ENCODE data around the gene LACC1. TPM values are rescaled to one million over a fixed set of nuclear protein-coding genes. Genes with fewer than 3 reads are reported as not detected.

LACC1 gene
- total RNA-seq = 10 to 100 TPM; 12.7 to 13.1 TPM
- long read RNA-seq, donor 1, full-length matches to known transcripts = 4 of 6 reads
- long read RNA-seq, donor 1, partial matches to known transcripts = 0 of 6 reads
- long read RNA-seq, donor 1, other reads (novel, unspliced or antisense) = 2 of 6 reads
- long read RNA-seq, donor 2, full-length matches to known transcripts = 5 of 13 reads
- long read RNA-seq, donor 2, partial matches to known transcripts = 2 of 13 reads
- long read RNA-seq, donor 2, other reads (novel, unspliced or antisense) = 6 of 13 reads

DNA sequence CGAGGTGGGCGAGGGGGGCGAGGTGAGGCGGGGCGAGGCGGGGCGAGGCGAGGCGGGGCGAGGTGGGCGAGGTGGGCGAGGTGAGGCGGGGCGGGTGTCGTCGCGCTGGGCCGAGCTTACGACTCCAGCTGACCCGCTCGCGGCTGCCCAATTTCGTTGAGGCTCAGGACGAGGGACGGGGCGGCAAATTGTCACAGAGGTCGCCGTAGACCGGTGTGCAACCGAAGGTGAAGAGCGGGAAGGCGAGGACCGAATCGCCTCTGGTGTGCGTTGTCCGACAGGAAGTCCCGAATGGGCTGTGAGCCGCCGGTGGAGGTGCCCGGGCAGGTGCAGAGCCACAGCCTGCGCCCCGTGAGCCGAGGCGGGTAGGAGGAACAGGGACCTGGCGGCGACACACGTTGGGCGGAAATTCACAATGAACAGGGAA lies at the start of gene LACC1:
TSS of gene LACC1 (plus strand) at position 150 of the 427 bp plus-strand sequence. CDS start 1,082 bp downstream, outside the sequence.
- peak; percentile 85 for DNase-seq (ENCODE audit: low spot score)
- intact Hi-C loops (cut with DNase I) = loop anchor here in 1 of 2 donors (10.0 kb wide), 1 partner anchor 795 kb away; no protein-coding TSS in a partner anchor

DNA sequence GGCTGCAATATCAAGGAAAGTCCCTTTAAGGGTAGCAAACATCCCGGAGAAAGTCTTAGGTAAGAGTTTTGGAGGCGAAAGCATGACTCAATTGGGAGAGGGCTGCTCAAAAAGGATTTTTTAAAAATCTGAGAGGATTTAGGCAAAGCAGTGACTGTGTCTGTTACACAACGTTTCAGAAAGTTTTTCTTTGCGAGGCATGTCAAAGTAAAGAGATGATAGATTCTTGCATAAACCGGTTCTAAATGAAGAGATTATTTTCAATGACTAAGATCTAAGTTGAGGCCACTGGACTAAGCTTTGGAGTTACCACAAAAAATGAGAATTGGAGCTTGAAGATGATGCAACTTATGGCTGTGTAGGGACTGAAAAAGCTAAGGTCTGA lies 49.2 kb upstream of the LACC1 start:
- intact Hi-C loops (cut with DNase I) = no loop called here
- no peak for DNase-seq (ENCODE audit: low spot score)

DNA sequence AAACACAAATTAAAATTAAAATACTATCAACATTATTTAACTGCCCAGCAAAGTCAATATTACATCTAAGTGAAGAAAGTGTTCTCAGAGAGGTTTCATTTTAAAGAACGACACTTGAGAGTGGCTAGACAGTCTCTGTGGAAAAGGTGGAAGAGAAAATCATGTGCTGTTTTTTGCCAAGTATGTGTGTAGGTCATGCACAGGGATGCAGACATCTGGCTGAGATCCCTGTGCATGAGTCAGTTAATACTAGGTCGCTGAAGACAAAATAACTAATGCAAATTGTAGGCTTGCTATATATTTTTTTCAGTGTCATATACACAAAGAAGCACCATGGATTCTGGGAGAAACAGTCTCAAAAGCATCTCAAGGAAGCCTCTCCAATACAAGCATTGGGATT lies 48.6 kb upstream of the LACC1 start:
- intact Hi-C loops (cut with DNase I) = no loop called here
- no peak for DNase-seq (ENCODE audit: low spot score)

DNA sequence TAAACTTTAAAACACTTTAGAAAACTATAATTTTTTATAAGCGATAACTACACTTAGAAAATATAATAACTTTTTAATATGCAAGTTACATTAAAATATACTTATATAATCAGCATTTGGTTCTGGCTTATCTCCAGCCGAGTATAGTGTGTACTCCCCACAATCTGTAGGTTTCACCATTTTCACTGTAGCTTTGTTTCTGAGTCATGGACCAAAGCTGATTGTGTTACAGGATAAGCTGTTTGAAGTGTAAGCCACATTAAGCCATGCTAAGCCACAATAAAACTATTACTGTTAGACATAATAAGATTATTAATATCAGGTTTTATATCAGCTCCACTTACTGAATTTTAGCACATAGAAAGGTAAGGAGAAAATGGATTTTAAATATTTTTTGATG lies 44.0 kb upstream of the LACC1 start:
- no peak for DNase-seq (ENCODE audit: low spot score)
- intact Hi-C loops (cut with DNase I) = no loop called here

DNA sequence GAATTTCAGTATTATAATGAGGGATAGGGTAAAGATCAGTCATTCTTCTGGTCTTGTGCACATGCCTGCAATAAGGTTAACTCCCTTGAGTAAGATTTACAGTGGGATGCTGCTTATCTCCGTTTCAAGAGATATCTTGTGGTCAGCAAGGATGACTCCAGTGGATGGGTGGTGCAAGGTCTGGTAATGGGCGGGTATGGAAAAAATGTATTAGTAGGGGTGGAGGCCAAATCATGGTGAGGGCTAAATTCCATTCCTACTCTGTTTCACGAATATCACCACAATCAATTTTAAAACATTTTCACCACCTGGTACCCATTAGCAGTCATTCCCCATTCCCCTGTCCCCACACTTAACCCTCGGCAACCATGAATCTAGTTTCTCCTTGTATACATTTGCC lies 40.8 kb upstream of the LACC1 start:
- no peak for DNase-seq (ENCODE audit: low spot score)
- intact Hi-C loops (cut with DNase I) = no loop called here

DNA sequence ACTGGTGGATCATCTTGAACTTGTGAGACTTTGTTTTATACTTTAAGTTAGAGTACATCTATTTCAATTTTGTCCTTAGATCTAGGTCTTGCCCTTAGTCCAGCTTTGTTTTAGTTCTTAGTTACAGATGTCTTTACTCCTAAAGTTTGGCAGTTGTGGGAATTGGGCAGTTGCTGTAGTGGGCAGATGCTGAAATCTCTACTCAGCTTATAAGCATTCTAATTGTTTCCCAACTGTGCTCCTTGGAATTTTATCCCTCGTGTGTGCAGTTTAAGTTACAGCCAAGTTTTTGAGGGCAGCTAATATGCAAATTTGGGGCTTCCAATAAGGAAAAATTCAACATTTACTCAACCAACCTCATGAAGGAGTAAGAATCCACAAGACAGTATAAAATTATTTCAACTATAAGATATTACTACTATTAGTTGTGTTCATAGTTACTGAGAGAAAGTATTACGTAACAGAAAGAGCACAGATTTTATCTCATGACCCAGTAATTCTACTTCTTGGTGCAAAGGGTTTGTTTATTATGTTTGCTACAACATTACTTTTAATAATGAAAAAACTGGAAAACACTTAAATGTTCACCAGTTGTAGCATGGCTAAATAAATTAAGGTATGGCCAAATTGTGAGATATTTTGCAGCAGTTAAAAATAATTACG lies 33.1 kb upstream of the LACC1 start:
- intact Hi-C loops (cut with DNase I) = no loop called here

DNA sequence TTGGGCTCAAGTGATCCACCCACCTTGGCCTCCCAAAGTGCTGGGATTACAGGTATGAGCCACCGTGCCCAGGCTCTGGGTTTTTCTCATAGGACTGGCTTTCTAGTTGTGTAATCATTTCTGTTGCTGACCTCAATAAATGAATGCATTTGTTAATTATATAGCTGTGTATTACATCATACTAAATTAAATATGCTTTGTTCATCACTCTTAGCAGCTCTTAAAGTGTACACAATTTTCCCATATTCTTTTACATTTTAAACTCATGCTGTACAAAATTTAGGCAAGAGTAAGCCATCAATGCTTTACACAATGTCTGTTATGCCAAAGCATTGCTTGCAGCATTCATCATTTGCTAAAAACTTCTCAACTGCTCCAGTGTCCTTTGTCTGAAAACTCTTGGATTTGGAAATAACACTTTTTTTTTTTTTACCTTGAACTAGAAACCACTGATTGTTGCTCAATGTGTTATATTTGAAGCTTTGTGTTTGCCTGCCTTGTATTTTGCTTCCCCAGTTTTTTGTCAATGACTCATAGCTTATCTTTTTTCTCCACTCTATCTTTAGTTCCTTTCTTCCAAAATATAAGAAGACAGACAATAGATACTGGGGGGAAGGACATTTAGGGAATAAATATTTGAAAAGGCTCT lies 31.6 kb upstream of the LACC1 start:
- intact Hi-C loops (cut with DNase I) = no loop called here
- no peak for DNase-seq (ENCODE audit: low spot score)

More for the DNA sequence above, 33.1 kb upstream of the LACC1 start:
- DNase-seq (ENCODE audit: low spot score) = no peak

DNA sequence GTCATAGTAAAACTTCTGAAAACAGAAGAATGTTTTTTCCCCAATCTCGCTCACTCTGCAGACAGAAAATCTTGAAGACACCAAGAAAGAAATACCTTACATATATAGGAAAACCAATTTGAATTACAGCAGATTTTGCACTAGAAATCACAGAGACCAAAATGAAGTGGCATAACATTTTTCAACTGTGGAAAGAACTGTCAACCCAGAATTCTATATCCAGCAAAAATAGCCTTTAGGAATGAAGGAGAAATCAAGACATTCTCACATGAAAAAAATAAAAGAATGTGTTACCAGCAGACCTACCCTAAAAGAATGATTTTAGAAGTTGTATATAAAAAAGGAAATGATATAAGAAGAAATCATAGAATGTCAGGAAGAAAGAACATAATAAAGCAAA lies 28.8 kb upstream of the LACC1 start:
- intact Hi-C loops (cut with DNase I) = no loop called here
- DNase-seq (ENCODE audit: low spot score) = no peak

DNA sequence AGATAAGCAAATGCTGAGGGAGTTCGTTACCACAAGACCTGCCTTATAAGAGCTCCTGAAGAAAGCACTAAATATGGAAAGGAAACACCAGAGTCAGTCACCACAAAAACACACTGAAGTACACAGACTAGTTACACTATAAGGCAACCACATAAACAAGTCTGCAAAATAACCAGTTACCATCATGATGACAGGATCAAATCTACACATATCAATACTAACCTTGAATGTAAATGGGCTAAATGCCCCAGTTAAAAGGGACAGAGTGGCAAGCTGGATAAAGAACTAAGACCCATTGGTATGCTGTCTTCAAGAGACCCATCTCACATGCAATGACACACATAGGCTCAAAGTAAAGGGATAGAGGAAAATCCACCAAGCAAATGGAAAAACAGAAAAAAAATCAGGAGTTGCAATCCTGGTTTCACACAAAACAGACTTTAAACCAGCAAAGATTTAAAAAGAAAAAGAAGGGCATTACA lies 26.7 kb upstream of the LACC1 start:
- no peak for DNase-seq (ENCODE audit: low spot score)
- intact Hi-C loops (cut with DNase I) = no loop called here

DNA sequence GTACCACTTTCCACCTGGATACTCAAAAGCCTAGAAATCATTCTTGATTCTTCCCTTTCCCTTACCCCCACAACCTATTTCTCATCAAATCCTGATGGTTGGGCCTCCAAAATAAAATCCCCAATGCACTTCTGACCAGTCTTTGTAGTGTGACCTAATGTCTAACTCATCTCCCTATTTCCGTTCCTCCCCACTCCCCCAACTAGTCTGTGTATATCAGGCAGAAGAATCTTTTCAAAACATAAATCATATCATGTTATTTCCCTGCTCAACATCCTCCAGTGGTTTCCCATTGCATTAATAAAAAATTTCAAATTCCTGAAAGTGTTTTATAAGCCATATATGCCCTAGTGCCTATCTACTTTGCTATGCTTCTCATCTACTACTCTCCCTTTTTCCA lies 17.8 kb upstream of the LACC1 start:
- intact Hi-C loops (cut with DNase I) = no loop called here

DNA sequence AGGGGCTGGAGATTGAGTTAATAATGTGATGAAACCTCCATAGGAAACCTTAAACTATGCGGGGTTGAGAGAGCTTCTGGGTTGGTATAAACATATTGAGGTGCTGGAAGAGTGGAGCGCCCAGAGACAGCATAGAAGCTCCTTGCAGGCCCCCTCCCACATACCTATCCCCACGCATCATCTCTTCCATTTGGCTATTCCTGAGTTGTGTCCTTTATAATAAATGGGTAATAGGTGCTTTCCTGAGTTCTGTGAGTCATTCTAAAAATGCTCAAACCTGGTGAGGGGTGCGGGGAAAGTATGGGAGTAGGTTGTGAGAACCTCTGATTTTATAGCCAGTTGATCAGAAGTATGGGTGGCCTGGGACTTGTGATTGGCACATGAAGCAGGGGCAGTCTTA lies 14.8 kb upstream of the LACC1 start:
- intact Hi-C loops (cut with DNase I) = no loop called here
- DNase-seq (ENCODE audit: low spot score) = no peak

More for the DNA sequence above, 17.8 kb upstream of the LACC1 start:
- no peak for DNase-seq (ENCODE audit: low spot score)

DNA sequence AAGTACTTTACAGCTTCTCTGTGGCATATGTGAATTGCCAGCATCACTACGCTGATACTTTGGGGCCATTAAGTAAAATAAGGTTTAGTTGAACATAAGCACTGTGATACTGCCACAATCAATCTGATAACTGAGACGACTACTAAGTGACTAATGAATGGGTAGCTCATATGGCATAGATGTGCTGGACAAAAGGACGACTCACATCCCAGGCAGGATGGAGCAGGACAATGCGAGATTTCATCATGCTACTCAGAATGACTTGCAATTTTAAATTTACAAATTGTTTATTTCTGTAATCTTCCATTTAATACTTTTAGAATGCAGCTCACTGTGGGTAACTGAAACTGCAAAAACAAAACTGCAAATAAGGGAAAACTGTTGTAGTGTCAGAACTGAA lies 13.8 kb upstream of the LACC1 start:
- DNase-seq (ENCODE audit: low spot score) = no peak
- intact Hi-C loops (cut with DNase I) = no loop called here

DNA sequence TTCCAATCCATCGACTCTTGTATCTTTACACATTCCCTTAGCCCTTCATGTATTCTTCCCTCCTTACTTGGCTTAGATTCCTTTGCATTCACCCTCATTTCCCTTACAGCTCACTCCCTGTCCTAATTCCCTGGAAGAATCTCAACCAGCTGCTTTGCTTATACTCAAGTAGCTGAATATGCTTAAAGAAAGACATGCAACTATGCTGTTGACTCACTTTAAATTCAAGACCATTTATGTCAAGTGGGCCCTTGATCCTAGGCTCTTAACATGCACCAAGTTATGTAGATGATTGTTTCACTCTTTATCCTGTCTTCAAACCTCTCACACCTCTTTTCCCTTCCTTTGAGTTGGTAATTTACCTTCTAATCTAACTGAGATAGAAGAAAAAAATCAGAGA lies 7.5 kb upstream of the LACC1 start:
- intact Hi-C loops (cut with DNase I) = loop anchor here in 1 of 2 donors (10.0 kb wide), 1 partner anchor 787 kb away; no protein-coding TSS in a partner anchor
- DNase-seq (ENCODE audit: low spot score) = no peak

DNA sequence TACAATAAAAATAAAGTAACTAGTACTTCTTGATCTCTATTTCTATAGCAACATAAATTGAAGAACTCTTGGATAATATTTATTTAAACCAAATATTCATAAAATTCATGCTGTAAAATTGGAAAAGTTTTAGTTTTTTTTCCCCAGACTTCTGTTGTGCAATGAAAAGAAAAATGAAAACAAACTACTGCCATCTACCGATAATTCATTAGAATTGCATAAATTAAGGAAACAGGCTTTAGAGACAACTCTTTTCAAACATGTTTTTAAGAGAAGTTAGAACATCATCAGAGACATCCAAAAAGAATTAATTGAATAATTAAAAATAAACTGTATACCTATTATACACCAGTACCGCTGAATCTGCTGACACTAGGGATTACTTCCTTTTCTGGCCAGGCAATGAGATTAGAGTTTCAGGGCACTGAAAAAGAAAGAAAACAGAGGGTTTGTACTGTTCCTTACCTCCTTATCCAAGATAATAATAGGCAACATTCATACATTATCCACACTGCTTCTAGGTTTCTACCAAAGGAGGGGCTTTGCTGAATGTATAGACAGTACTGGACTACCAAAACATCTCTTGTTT lies 5.1 kb upstream of the LACC1 start:
- DNase-seq (ENCODE audit: low spot score) = no peak
- intact Hi-C loops (cut with DNase I) = loop anchor here in 1 of 2 donors (10.0 kb wide), 1 partner anchor 790 kb away; no protein-coding TSS in a partner anchor

DNA sequence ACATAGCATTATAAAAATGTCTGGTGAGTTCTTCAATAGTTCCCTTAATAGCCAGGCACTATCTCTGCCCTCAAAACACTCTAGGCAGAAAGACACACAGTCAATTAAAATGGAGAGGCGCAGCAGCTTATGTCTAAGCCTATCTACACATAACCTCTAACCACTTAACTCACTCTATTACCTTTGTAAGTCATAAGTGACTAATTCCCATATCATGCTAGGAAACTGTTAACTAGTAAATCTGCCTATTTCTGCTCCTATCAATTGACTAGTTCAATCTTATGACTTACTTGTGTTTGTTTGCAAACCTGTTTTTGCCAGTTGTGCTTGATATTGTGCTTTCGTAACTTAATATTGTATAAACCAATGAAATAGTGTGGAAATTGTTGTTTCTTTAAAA lies 3.3 kb upstream of the LACC1 start:
- intact Hi-C loops (cut with DNase I) = loop anchor here in 1 of 2 donors (10.0 kb wide), 1 partner anchor 792 kb away; no protein-coding TSS in a partner anchor

DNA sequence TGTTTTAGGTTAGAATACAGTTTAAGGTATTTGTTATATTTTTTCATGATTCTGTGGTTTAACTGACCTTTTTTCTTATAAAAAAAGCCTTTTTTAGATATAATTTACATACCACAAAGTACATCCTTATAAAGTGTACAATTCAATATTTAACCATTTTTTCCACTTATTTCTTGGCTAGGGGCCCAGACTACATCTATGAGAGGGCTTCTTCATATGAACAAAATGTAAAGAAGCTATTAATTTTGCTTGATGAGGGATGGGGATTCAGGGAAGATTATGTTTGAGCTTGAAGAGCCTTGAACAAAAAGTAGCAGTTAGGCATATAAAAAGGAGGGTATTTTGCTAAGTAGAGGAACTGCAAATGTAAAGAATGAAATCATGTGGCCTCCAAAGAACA lies 2.4 kb upstream of the LACC1 start:
- intact Hi-C loops (cut with DNase I) = loop anchor here in 1 of 2 donors (10.0 kb wide), 1 partner anchor 793 kb away; no protein-coding TSS in a partner anchor

More for the DNA sequence above, 3.3 kb upstream of the LACC1 start:
- no peak for DNase-seq (ENCODE audit: low spot score)

DNA sequence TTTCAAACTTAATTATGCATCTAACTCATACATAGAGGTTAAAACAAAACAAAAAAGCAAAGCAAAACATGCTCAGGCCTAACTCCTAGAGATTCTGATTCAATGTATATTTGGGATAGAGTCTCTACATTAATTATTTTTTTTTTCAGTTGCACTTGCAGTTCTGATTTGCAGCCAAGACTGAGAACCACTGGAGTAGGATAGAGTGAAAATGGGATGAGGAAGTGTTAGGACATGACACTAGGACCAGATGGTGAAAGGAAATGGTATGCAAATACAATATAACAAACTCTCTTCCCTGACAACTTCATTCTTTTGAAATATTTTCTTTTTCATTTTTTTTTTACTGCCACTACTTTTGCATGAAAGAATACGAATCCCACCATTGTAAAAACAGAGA lies 1.9 kb upstream of the LACC1 start:
- DNase-seq (ENCODE audit: low spot score) = no peak
- intact Hi-C loops (cut with DNase I) = loop anchor here in 1 of 2 donors (10.0 kb wide), 1 partner anchor 793 kb away; no protein-coding TSS in a partner anchor

More for the DNA sequence above, 2.4 kb upstream of the LACC1 start:
- DNase-seq (ENCODE audit: low spot score) = no peak

DNA sequence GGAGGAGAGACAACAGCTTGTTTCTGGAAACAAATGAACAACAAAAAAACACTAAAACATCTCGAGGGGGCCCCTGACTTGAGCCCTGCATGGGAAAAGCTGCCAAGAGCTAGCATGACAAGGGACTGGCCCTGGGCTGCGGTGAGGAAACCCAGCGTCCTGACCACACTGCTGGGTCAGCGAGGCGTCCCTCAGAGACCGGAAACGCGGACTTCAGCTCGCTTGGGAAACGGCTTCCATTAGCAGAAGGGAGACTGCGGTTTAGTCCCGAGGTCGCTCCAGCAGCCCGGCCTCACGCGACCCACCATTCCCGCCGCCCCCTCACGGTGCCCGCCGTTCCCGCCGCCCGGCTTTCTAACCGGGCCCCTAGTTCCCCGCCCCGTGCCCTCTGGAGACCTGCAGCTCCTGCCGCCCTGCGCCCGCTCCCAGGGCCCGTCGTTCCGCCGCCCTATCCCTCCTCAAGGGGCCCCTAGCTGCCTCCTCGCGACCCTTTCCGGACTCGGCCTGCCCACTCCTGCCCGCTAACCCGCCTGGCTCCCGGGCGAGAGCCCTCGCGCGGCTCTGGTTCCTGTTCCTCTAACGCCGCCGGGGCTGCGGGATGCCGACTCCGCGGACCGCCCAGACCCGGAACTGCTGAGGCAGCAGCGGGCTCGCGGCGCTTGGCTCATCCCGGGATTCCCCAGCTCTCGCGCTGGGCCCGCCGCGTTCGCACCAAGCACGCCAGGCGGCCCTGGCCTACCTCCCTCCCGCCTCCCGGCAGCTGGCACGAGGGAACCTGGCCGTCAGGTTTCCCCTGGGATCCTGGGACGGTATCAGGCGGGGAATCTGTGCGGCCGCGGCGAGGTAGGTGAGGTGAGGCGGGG lies 581 bp upstream of the LACC1 start, which contains the start of gene CCDC122:
TSS of gene CCDC122 (minus strand) at position 849 of the 863 bp plus-strand sequence. CDS start 10,364 bp downstream, outside the sequence.
- DNase-seq (ENCODE audit: low spot score) = peak; percentile 96
- intact Hi-C loops (cut with DNase I) = loop anchor here in 1 of 2 donors (10.0 kb wide), 1 partner anchor 794 kb away; no protein-coding TSS in a partner anchor

Measured in posterior vena cava (tissue), 2 donors.